Measurements from ENCODE around the gene UBL4B. TPM values are rescaled to one million over a fixed set of nuclear protein-coding genes. Genes with fewer than 3 reads are reported as not detected.
A peak's percentile ranks its signal among the peaks of the same experiment; 100 is the strongest.

UBL4B gene, protein sequence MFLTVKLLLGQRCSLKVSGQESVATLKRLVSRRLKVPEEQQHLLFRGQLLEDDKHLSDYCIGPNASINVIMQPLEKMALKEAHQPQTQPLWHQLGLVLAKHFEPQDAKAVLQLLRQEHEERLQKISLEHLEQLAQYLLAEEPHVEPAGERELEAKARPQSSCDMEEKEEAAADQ
- not detected for total RNA-seq

DNA sequence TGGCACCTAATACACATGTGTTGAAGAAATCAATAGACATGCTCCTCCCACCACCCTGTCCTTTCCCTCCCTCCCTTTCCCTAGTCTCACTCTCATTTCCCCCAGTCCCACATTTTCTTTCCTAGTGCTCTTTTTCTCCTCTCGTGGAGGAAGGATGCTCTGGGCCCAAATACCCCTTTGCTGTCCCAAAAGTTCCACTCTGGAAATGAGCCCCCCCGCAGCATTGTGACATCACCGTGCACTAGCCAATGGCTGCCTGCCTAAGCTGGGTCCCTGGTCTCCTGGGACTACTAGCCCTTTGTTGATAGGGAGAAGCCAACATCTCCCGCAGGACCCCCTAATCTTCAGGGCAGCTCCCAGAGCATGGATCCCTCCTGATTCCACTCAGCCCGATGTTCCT lies at the start of gene UBL4B:
UBL4B (plus strand) TSS at position 301 of the 400 bp plus-strand sequence; CDS start at position 393, 92 bp downstream.
- H3K9ac ChIP-seq (ENCODE audit: low read depth in 1 of 3, low read length in 3 of 3): peak within 1 kb of the TSS in 1 of 3 donors; percentile 20
- no peaks in the 10 kb centered on the region for H3K4me1 ChIP-seq (ENCODE audit: control insufficient read depth in 3 of 3, insufficient read depth in 3 of 3, low read length in 3 of 3)
- no peaks in the 10 kb centered on the region for H3K36me3 ChIP-seq (ENCODE audit: control insufficient read depth in 3 of 3, insufficient read depth in 3 of 3, low read length in 3 of 3)
- H3K27ac ChIP-seq (ENCODE audit: low read depth, low read length): no peak within 1 kb of the TSS
- no peaks in the 10 kb centered on the region for H3K9me3 ChIP-seq (ENCODE audit: control insufficient read depth in 3 of 3, low read length in 3 of 3)
- peaks cover 0 to 16% (median 16%) of the 10 kb centered on the region in 3 donors for H3K27me3 ChIP-seq (ENCODE audit: control insufficient read depth in 3 of 3, insufficient read depth in 3 of 3, low read length in 3 of 3)
- no peak within 1 kb of the TSS for H3K4me3 ChIP-seq (ENCODE audit: low read length in 3 of 3)

DNA sequence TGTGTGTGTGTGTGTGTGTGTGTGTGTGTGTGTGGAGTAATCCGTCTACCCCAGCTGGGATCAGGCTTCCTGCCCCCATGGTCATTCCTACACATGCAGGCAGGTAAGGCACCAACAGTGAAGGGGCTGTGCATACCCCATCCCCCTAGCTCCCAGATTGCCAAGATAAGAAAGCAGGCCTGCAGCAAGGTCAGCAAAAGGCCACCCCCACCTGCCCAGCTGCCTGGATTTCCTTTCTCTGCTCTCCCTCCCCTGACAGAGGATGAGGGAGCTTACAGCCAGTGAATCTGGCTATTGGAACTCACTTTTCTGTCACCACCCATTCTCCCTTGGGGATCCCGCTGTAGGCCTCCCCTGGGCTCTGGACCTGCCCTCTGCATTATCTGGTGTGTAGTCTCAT lies 49.6 kb upstream of the UBL4B start:
- Histone ChIP-seq H3K36me3 (ENCODE audit: control insufficient read depth in 3 of 3, insufficient read depth in 3 of 3, low read length in 3 of 3) (peaks cover 10 to 11% (median 10%) of the 10 kb centered on the region in 3 donors), H3K9me3 (ENCODE audit: control insufficient read depth in 3 of 3, low read length in 3 of 3) (no peaks in the 10 kb centered on the region), H3K9ac (ENCODE audit: low read depth in 1 of 3, low read length in 3 of 3) (no peak overlapping the region), H3K27me3 (ENCODE audit: control insufficient read depth in 3 of 3, insufficient read depth in 3 of 3, low read length in 3 of 3) (peaks cover 17 to 20% (median 19%) of the 10 kb centered on the region in 3 donors), H3K4me3 (ENCODE audit: low read length in 3 of 3) (no peak overlapping the region), H3K27ac (ENCODE audit: low read depth, low read length) (no peak overlapping the region), H3K4me1 (ENCODE audit: control insufficient read depth in 3 of 3, insufficient read depth in 3 of 3, low read length in 3 of 3) (peaks cover 0 to 4% (median 0%) of the 10 kb centered on the region in 3 donors)

DNA sequence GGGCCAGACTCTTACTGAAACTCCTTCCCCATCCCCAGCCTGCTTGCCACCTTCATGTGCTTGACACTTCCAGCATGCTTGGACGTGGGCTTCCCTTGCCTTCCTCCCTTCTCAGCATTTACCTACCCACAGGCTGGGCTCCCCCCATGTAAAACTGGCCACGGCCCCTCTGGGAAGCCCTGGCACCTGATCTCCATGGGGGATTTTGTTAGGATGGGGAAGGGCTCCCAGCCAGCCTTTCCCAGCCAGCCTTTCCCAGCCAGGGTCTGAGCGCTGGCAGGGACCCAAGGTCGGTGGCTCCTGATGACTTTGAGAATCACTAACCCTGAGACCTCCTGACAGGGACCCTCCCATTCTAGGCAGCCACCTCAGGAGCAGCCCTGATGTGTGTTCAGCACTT lies 48.5 kb upstream of the UBL4B start:
- Histone ChIP-seq H3K4me3 (ENCODE audit: low read length in 3 of 3) (no peak overlapping the region), H3K27me3 (ENCODE audit: control insufficient read depth in 3 of 3, insufficient read depth in 3 of 3, low read length in 3 of 3) (peaks cover 29 to 32% (median 31%) of the 10 kb centered on the region in 3 donors), H3K4me1 (ENCODE audit: control insufficient read depth in 3 of 3, insufficient read depth in 3 of 3, low read length in 3 of 3) (peaks cover 6 to 11% (median 11%) of the 10 kb centered on the region in 3 donors), H3K27ac (ENCODE audit: low read depth, low read length) (no peak overlapping the region), H3K9me3 (ENCODE audit: control insufficient read depth in 3 of 3, low read length in 3 of 3) (no peaks in the 10 kb centered on the region), H3K36me3 (ENCODE audit: control insufficient read depth in 3 of 3, insufficient read depth in 3 of 3, low read length in 3 of 3) (peaks cover 3 to 7% (median 5%) of the 10 kb centered on the region in 3 donors), H3K9ac (ENCODE audit: low read depth in 1 of 3, low read length in 3 of 3) (no peak overlapping the region)

DNA sequence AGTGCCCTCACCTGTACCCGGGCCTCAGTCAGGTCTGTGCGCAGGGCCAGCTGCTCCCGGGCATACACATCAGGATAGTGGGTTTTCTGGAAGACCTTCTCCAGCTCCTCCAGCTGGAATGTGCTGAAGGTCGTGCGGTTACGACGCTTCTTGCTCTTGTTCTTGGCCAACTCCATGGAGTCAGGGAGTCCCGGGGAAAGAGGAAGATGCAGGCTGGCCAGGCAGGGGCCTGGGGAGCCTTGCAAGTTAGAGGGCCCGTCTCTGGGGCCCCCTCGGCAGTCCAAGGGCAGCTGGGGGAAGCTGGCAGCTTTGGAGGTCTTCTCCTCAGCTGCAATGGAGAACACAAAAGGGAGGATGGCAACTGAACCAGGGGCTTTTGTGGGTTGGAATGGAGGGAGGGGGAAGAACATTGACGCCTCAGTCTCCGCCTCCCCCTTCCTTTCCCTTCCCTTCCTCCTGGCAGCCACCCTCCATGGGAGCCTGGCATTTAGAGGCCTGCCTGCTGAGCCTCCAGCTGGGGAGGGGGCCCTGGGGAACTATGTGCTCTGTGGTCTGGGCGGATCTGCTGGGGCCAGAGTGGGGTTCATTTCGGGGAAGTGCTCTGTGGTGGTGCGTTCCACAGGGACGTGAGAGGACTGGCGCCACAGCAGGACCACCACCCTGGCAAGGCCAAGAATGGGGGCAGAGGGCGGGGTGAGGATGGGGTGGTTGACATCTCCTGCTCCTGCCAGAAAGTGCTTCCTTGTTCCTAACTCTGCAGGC lies 47.5 kb upstream of the UBL4B start:
- Histone ChIP-seq H3K4me1 (ENCODE audit: control insufficient read depth in 3 of 3, insufficient read depth in 3 of 3, low read length in 3 of 3) (peaks cover 8 to 17% (median 12%) of the 10 kb centered on the region in 3 donors), H3K27me3 (ENCODE audit: control insufficient read depth in 3 of 3, insufficient read depth in 3 of 3, low read length in 3 of 3) (peaks cover 39 to 42% (median 40%) of the 10 kb centered on the region in 3 donors), H3K4me3 (ENCODE audit: low read length in 3 of 3) (no peak overlapping the region), H3K36me3 (ENCODE audit: control insufficient read depth in 3 of 3, insufficient read depth in 3 of 3, low read length in 3 of 3) (peaks cover 2 to 7% (median 4%) of the 10 kb centered on the region in 3 donors), H3K27ac (ENCODE audit: low read depth, low read length) (no peak overlapping the region), H3K9me3 (ENCODE audit: control insufficient read depth in 3 of 3, low read length in 3 of 3) (no peaks in the 10 kb centered on the region), H3K9ac (ENCODE audit: low read depth in 1 of 3, low read length in 3 of 3) (no peak overlapping the region)

DNA sequence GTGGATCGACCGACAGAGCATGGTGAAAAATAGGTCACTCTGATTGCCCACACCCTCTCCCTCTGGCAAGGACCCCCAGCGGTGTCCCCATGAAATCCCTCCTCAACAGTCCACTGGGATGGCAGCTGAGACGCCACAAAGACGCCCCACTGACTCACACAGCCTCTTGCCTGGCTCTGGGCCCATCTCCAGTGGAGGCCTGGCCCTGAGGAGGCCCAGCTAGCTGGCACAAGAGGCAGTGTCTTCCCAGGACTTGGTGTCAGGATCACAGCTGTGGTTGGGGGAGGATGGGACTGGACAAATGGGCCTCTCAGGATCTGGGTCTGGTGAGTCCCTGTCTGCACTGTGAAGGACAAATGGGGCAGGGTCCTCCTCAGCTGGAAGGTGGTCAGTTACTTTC lies 46.4 kb upstream of the UBL4B start:
- no peak overlapping the region for H3K9ac ChIP-seq (ENCODE audit: low read depth in 1 of 3, low read length in 3 of 3)

DNA sequence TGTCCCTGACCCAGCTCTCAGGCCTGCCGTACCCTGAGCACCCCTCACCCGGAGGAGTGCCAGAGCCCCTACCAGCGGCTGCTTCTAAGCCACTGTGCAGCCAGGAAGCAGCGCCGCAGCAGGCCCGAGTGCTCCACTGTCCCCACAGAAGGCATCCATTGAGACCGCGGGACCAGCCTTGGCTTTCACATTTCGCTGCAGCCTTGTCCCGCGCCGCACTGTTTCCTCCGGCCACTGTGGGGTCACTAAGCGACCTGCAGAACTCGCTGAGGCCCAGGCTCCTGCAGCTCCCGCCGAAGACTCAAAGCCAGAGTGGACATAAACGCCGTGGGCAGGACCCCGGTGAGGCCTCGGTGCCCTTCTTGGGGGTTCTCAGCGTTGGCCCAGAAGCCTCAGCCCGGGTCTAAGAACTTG lies 44.8 kb upstream of the UBL4B start:
- Histone ChIP-seq H3K27me3 (ENCODE audit: control insufficient read depth in 3 of 3, insufficient read depth in 3 of 3, low read length in 3 of 3) (peaks cover 61 to 64% (median 64%) of the 10 kb centered on the region in 3 donors), H3K9ac (ENCODE audit: low read depth in 1 of 3, low read length in 3 of 3) (no peak overlapping the region), H3K4me3 (ENCODE audit: low read length in 3 of 3) (no peak overlapping the region), H3K9me3 (ENCODE audit: control insufficient read depth in 3 of 3, low read length in 3 of 3) (no peaks in the 10 kb centered on the region), H3K27ac (ENCODE audit: low read depth, low read length) (no peak overlapping the region), H3K36me3 (ENCODE audit: control insufficient read depth in 3 of 3, insufficient read depth in 3 of 3, low read length in 3 of 3) (no peaks in the 10 kb centered on the region), H3K4me1 (ENCODE audit: control insufficient read depth in 3 of 3, insufficient read depth in 3 of 3, low read length in 3 of 3) (peaks cover 8 to 18% (median 12%) of the 10 kb centered on the region in 3 donors)

More for the DNA sequence above, 46.4 kb upstream of the UBL4B start:
- Histone ChIP-seq H3K27ac (ENCODE audit: low read depth, low read length) (no peak overlapping the region), H3K4me3 (ENCODE audit: low read length in 3 of 3) (no peak overlapping the region), H3K4me1 (ENCODE audit: control insufficient read depth in 3 of 3, insufficient read depth in 3 of 3, low read length in 3 of 3) (peaks cover 8 to 18% (median 12%) of the 10 kb centered on the region in 3 donors), H3K36me3 (ENCODE audit: control insufficient read depth in 3 of 3, insufficient read depth in 3 of 3, low read length in 3 of 3) (no peaks in the 10 kb centered on the region), H3K9me3 (ENCODE audit: control insufficient read depth in 3 of 3, low read length in 3 of 3) (no peaks in the 10 kb centered on the region), H3K27me3 (ENCODE audit: control insufficient read depth in 3 of 3, insufficient read depth in 3 of 3, low read length in 3 of 3) (peaks cover 48 to 50% (median 48%) of the 10 kb centered on the region in 3 donors)

DNA sequence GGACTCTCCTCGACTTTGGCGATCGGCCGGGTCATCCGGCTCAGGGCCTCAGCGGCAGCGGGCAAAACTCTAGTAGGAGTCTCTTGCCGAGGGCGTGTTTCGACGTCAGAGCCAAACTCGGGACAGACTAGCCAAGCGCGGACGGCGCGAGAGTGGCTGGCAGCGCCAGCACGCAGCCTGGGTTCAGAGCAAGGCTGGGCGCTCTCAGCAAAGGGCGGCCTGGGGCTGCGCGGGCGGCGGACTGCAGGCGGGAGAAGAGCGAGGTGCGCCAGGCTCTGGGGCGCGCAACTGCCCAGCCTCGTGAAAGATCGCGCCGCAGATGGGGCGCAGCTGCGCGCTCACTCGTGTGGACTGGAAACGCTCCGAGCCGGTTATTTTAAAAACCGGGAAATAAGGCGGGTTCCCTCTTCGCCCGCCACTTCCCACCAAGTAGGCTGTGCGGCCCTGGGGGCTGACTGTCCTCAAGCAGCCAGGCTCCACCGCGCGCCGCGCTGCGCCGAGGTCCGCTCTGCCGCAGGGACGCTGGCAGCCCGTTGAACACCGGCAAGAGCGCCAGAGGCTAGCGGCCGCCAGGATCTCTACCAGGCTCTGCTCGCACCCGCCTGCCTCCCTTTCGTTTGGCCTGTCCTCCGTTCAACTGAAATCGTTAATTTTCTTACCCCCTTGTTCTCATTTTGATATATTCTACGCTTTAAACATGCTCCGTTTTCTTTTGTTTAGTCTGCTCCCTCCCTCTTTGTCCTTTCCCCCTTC lies 44.2 kb upstream of the UBL4B start:
- Histone ChIP-seq H3K36me3 (ENCODE audit: control insufficient read depth in 3 of 3, insufficient read depth in 3 of 3, low read length in 3 of 3) (no peaks in the 10 kb centered on the region), H3K9ac (ENCODE audit: low read depth in 1 of 3, low read length in 3 of 3) (no peak overlapping the region), H3K4me3 (ENCODE audit: low read length in 3 of 3) (no peak overlapping the region), H3K27me3 (ENCODE audit: control insufficient read depth in 3 of 3, insufficient read depth in 3 of 3, low read length in 3 of 3) (peaks cover 61 to 67% (median 65%) of the 10 kb centered on the region in 3 donors), H3K27ac (ENCODE audit: low read depth, low read length) (no peak overlapping the region), H3K4me1 (ENCODE audit: control insufficient read depth in 3 of 3, insufficient read depth in 3 of 3, low read length in 3 of 3) (peaks cover 8 to 18% (median 8%) of the 10 kb centered on the region in 3 donors), H3K9me3 (ENCODE audit: control insufficient read depth in 3 of 3, low read length in 3 of 3) (no peaks in the 10 kb centered on the region)

DNA sequence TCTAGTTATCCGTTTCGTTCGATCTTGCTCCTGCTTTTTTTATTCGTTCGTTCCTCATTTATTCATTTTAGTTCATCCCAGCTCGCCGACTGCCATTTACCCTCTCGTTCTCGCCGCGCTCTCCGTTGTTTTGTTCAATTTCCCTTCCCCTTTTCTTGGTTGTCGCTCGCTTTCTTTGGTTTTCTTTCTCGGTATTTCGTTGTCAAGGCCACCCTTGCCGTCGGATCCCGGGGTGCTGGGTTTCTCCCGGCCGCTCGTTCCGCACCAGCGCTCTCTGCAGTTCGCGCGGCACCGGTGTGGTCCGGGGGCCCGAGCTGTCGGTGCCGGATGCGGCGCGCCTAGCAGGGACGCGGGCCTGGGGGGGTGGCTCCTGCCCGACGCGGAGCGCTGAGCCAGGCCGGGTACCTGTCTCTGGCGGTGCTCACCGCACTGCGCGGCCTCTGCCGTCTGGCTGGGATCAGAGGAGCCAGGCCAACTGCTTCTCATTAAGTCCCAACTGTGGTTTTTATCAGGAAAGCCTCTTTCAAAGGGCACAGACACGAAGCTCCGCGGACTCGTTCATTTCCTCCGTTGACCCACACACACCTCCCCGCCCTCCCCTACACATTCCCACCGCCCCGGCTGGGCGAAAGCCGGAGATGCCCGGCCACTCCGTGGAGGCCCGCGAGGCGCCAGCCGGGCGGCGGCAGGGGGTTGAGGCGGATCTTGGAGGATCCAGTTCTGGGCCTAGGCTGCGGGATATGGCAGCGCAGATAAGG lies 43.4 kb upstream of the UBL4B start:
- no peaks in the 10 kb centered on the region for H3K9me3 ChIP-seq (ENCODE audit: control insufficient read depth in 3 of 3, low read length in 3 of 3)
- H3K36me3 ChIP-seq (ENCODE audit: control insufficient read depth in 3 of 3, insufficient read depth in 3 of 3, low read length in 3 of 3): no peaks in the 10 kb centered on the region
- H3K27me3 ChIP-seq (ENCODE audit: control insufficient read depth in 3 of 3, insufficient read depth in 3 of 3, low read length in 3 of 3): peaks cover 61 to 69% (median 67%) of the 10 kb centered on the region in 3 donors
- H3K4me3 ChIP-seq (ENCODE audit: low read length in 3 of 3): no peak overlapping the region
- peaks cover 8 to 18% (median 8%) of the 10 kb centered on the region in 3 donors for H3K4me1 ChIP-seq (ENCODE audit: control insufficient read depth in 3 of 3, insufficient read depth in 3 of 3, low read length in 3 of 3)
- no peak overlapping the region for H3K9ac ChIP-seq (ENCODE audit: low read depth in 1 of 3, low read length in 3 of 3)
- no peak overlapping the region for H3K27ac ChIP-seq (ENCODE audit: low read depth, low read length)
